ENCODE data around the gene SLCO3A1.

GRCh38 chr15:91861223-91861622, 7.7 kb downstream of the SLCO3A1 start:
- TF ChIP-seq EP300 (IDR thresholded peaks at IDR 0.05) (no peak), CTCF (IDR thresholded peaks at IDR 0.05) (no peak)
